HS-27A (cell line): ENCODE results near the gene CNTD1.
A peak's percentile ranks its signal among the peaks of the same experiment; 100 is the strongest.
"Not testable (repeated sequence)": the region's sequence is repeated elsewhere in the genome, so short reads cannot be mapped to it uniquely, and the experiment has no call there.

ENCODE experiments used
- DNase-seq: peaks from one replicate; pipeline ENCODE4 v3.0.0-alpha.2; 2012; ENCODE audit warnings: low read depth, missing footprints

CNTD1 gene, protein sequence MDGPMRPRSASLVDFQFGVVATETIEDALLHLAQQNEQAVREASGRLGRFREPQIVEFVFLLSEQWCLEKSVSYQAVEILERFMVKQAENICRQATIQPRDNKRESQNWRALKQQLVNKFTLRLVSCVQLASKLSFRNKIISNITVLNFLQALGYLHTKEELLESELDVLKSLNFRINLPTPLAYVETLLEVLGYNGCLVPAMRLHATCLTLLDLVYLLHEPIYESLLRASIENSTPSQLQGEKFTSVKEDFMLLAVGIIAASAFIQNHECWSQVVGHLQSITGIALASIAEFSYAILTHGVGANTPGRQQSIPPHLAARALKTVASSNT

GRCh38 chr17:42798383-42799380 lies at the start of gene CNTD1, which contains the start of gene COA3:
CNTD1 (plus strand) TSS chr17:42798861; CDS start chr17:42799068, 207 bp downstream.
COA3 (minus strand) TSS chr17:42798704; CDS start chr17:42798681, 23 bp downstream.
- no peak for DNase-seq

- DNase-seq: no peak
Observed at GRCh38 chr17:42748908-42749798, 49.5 kb upstream of the CNTD1 start.

DNA sequence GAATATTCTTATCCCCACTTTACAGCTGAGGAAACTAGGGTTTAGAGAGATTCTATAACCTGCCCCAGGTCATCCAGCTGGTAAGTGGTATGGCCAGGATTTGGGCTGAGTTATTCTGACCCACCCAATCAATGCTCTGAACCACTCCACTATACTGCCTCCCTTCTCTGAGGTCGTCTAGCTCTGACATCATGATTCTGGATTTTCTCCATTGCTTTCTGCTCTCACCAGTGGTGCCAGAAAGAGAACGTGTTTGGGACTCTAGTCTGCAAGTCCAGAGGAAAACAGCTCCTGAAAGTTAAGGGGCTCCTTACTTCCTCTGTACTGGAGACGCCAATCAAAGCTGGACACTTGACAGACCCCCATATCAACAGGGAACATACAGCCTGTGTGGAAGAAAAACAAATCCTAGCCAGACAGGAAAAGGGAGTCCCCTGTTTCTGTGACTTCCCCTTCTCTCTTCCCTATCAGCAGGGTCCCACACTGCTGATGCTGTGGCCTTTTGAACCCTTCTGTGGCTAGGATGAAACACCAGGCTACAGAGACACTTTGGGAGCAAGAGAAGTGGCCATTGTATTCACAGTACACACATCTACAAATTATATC lies 47.8 kb upstream of the CNTD1 start:
- no peak for DNase-seq

- no peak for DNase-seq
Observed at GRCh38 chr17:42751628-42752027, 47.0 kb upstream of the CNTD1 start.

DNA sequence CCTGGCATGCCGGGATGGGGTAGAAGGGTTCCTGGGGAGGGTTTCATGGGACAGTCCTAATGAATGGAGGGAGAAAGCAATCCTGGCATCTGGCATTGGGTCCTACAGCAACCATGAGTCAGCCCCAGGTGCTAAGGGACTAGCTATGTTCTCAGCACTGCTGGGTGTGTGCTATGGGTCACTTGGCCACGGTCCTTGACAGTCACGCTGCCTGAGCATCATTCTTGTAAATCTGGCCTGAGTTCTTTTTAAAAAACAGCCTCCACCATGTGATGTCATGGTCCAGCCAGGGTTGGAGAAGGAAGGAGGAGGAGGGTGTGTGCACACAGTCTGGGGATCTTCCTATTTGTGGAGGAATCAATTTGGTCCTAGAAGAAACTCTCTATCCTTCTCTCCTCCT lies 43.9 kb upstream of the CNTD1 start:
- no peak for DNase-seq

DNA sequence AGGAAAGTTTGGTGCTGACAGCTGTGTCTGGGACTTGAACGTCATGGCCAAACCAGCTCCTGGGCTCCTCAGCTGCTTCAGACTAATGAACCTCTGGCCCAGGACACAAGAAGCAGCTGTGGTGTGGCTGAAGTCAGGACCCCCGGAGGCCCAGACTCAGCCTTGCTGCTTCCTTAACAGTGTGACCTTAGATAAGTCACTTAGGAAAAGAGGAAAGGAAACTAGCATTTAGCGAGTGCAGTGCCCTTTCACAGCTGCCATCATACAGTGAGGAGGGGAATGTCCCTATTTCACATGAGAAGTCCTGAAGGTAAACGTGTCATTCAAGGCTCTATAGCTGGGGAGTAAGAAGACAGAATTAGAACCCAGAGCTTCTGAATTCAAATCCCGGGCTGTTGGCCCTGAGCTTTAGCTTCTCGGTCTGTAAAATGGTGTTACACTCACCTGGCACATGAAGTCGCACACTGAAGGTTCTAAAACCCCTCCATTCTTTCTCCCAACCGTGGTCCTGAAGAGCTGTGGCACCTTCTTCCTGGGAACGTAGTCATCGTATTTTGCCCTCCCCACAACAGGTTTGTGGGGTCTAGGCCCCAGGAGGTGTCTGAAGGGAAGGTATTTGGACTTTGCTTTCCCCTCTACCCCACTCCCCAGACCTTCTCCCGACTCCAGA lies 38.5 kb upstream of the CNTD1 start:
- DNase-seq: no peak

DNA sequence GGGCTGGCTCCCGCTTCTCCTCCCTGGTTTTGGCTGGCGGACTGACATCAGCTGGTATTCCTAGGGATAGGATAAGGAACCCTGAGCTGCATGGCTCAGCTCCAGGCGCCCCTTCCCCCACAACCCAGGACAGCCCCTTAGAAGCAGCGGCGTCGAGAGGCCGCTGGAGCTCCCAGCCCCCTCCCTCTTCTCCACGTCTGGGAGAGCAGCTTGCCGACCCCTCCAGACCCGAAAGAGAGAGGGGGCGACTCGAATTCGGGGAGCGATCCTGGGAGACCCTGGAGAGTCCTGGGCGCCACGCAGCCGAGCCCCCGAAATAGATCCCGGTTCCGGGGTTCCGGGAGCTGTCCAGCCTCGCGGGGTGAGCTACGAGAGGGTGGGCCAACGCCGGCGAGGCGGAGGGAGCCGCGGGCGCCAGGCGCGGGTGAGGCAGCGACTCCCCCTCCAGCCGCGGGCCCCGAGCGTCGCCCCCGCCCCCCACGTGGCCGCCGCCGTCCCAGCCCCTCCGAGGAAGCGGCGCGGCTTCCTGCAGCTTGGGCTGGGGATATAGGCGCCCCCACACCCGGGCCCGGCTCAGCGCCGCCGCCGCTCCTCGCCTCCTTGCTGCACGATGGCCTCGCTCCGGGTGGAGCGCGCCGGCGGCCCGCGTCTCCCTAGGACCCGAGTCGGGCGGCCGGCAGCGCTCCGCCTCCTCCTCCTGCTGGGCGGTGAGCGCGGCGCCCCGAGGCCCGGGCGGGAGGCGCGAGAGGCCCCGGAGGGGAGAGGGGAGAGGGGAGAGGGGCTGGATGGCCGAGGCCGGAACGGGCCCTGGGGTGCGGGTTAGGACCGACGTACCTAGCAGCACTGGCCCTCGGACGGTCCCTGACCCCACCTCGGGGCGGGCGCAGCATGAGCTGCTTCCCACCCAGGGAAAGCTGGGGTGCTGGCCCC lies 37.7 kb upstream of the CNTD1 start, which contains the start of gene RAMP2:
Gene RAMP2 (plus strand): TSS at position 576 of the 930 bp plus-strand sequence. CDS start 35 bp downstream, at position 611.
- DNase-seq: no peak

- no peak for DNase-seq
Observed at GRCh38 chr17:42761638-42762037, 37.0 kb upstream of the CNTD1 start.

GRCh38 chr17:42766124-42766523 lies 32.5 kb upstream of the CNTD1 start:
- no peak for DNase-seq

GRCh38 chr17:42767512-42767911 lies 31.1 kb upstream of the CNTD1 start:
- no peak for DNase-seq

GRCh38 chr17:42768006-42768405 lies 30.7 kb upstream of the CNTD1 start:
- DNase-seq: not testable (repeated sequence)

DNA sequence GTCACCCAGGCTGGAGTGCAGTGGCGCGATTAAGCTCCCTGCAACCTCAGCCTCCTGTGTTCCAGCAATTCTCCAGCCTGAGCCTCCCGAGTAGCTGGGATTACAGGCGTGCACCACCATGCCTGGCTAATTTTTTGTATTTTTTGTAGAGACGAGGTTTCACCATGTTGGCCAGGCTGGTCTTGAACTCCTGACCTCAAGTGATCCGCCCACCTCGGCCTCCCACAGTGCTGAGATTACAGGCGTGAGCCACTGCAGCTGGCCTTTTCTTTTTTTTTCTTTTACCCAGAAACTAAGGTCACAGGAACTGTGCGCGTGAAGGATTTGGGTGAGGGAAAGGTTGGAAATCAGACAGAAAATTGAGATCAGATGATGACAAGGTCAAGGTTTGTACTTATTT lies 28.7 kb upstream of the CNTD1 start:
- DNase-seq: not testable (repeated sequence)

- no peak for DNase-seq
Observed at GRCh38 chr17:42772945-42773289, 25.7 kb upstream of the CNTD1 start.

DNA sequence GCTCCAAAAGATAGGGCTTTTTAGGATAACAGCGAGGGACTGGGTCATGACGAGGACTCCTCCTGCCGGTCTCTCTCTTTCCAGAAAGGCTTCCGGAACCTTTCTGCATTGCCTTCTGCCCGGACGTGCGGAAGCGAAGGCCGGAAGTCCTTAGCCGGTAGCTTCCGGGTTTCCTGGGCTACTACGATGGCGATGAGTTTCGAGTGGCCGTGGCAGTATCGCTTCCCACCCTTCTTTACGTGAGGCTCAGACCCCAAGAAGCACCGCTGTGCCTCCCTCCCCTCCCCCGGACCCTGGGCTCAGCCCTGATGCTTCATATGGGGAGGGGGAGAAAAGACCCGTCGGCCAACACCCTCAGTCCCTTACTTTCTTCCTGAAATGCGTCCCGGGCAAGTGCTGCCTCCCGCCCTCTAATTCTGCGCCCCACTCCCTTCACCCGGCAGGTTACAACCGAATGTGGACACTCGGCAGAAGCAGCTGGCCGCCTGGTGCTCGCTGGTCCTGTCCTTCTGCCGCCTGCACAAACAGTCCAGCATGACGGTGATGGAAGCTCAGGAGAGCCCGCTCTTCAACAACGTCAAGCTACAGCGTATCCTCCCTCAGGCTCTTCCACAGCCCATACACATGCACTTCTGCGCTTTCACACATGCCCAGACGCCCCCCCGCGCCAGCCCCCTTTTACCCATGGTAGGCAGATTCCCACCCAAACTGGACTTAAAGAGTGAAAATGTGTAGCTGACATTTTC lies 25.2 kb upstream of the CNTD1 start, which contains the start of gene VPS25:
Gene VPS25 (plus strand): TSS at position 160 of the 746 bp plus-strand sequence. CDS start 27 bp downstream, at position 187.
- peak; percentile 30 for DNase-seq

DNA sequence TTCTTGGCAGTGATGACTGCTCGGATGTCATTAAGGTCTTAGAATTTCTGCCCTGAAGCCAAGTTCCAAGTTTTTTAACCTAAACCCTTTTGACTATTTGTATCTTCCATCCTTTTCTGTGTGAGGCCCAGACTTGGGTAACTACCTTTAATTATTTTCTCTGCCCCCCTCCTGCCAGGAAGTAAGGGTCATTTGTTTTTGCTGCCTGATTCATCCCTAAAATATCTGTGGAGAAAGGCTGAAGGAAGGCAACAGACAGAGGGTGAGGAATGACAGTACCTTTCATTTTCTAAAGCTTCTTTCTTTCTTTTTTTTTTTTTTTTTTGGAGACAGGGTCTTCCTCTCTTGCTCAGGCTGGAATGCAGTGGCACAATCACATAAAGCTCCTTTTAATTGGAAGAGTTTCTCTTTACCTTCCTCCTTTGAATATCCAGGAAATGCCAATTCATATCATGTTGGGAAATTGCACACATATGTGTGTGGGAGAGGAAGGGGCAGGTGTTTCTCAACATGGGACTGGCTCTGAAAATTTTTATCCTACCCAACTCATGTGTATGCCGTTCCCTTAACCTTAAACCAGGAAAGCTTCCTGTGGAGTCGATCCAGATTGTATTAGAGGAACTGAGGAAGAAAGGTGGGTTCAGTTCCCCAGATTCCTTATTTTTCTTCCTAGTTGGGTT lies 24.5 kb upstream of the CNTD1 start:
- DNase-seq: no peak

GRCh38 chr17:42775534-42776098 lies 23.0 kb upstream of the CNTD1 start:
- no peak for DNase-seq

DNA sequence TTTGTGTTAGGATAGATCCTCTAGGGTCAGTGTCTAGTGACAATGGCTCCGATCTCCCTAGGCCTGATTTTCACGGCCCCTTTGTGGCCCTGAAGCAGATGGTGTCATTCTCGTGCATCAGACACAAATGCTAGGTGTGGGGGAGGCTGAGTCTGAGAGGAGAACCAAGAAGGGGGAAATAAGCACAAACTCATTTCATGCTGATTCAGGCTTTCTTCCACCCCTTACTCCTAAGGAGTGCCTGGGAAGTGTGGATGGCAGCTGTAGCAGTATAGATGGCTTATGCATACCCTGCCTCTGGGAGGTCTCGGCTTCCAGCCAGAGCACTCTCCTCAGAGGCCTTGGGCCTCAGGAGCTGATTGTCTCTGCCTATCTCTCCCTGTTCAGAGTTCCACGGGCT lies 20.1 kb upstream of the CNTD1 start:
- DNase-seq: no peak
